Trophoblast cell (in vitro differentiated cells and primary cell): Measurements from ENCODE around the gene EEFSEC.

ENCODE experiments used
- DNase-seq, 2 donors: peaks; one replicate each; pipeline ENCODE4 v3.0.0-alpha.2; 2016
- H2AFZ ChIP-seq: 2 replicates; pipeline ENCODE4 v1.6.1; 2013; ENCODE audit warnings: low read length, moderate library complexity, mild to moderate bottlenecking; ENCODE audit not compliant: insufficient read depth, poor library complexity
- H2AK5ac ChIP-seq: 2 replicates; pipeline ENCODE4 v1.6.1; 2013; ENCODE audit warnings: mild to moderate bottlenecking, low read length
- H2BK120ac ChIP-seq: 2 replicates; pipeline ENCODE4 v1.6.1; 2013; ENCODE audit warnings: low read length, mild to moderate bottlenecking, moderate library complexity; ENCODE audit not compliant: insufficient read depth, poor library complexity
- H2BK12ac ChIP-seq: 2 replicates; pipeline ENCODE4 v1.6.1; 2013; ENCODE audit warnings: mild to moderate bottlenecking, low read length, moderate library complexity
- H2BK5ac ChIP-seq: 2 replicates; pipeline ENCODE4 v1.6.1; 2013; ENCODE audit warnings: low read length, low read depth, moderate library complexity, mild to moderate bottlenecking; ENCODE audit not compliant: poor library complexity
- H3K14ac ChIP-seq: 2 replicates; pipeline ENCODE4 v1.6.1; 2013; ENCODE audit warnings: mild to moderate bottlenecking, low read length
- H3K18ac ChIP-seq: 2 replicates; pipeline ENCODE4 v1.6.1; 2013; ENCODE audit warnings: mild to moderate bottlenecking, low read length
- H3K23ac ChIP-seq: 2 replicates; pipeline ENCODE4 v1.6.1; 2013; ENCODE audit warnings: low read length
- H3K27ac ChIP-seq: 2 replicates; pipeline ENCODE4 v1.5.1; 2013; ENCODE audit warnings: low read depth, mild to moderate bottlenecking, inconsistent platforms, low read length, moderate library complexity
- H3K27me3 ChIP-seq: 2 replicates; pipeline ENCODE4 v1.6.1; 2013; ENCODE audit warnings: inconsistent platforms, mild to moderate bottlenecking, low read length, moderate library complexity; ENCODE audit not compliant: insufficient read depth
- H3K36me3 ChIP-seq, 2 experiments: 1 replicate in 1 of 2; 2 replicates in 1 of 2; pipeline ENCODE4 v1.6.1; 2013; ENCODE audit warnings: low read length in 2 of 2, mild to moderate bottlenecking in 2 of 2, moderate library complexity in 1 of 2; ENCODE audit not compliant: insufficient read depth in 2 of 2, control insufficient read depth in 1 of 2
- H3K4ac ChIP-seq: 2 replicates; pipeline ENCODE4 v1.6.1; 2013; ENCODE audit warnings: low read depth, mild to moderate bottlenecking, low read length, moderate library complexity
- H3K4me1 ChIP-seq, 2 experiments: 1 replicate in 1 of 2; 2 replicates in 1 of 2; pipeline ENCODE4 v1.6.1; 2013; ENCODE audit warnings: low read length in 2 of 2, mild to moderate bottlenecking in 2 of 2, moderate library complexity in 1 of 2; ENCODE audit not compliant: insufficient read depth in 2 of 2, control insufficient read depth in 1 of 2
- H3K4me2 ChIP-seq: 2 replicates; pipeline ENCODE4 v1.6.1; 2013; ENCODE audit warnings: inconsistent platforms, mild to moderate bottlenecking, low read length, moderate library complexity
- H3K4me3 ChIP-seq: 2 replicates; pipeline ENCODE4 v1.5.1; 2013; ENCODE audit warnings: mild to moderate bottlenecking, low read depth, low read length, inconsistent platforms
- H3K79me1 ChIP-seq: one replicate; pipeline ENCODE4 v1.6.1; 2013; ENCODE audit warnings: low read length
- H3K79me2 ChIP-seq: 2 replicates; pipeline ENCODE4 v1.6.1; 2013; ENCODE audit warnings: low read length, mild to moderate bottlenecking; ENCODE audit not compliant: control insufficient read depth, insufficient read depth, poor library complexity
- H3K9ac ChIP-seq: 2 replicates; pipeline ENCODE4 v1.6.1; 2013; ENCODE audit warnings: mild to moderate bottlenecking, low read length
- H3K9me3 ChIP-seq: 2 replicates; pipeline ENCODE4 v1.6.1; 2013; ENCODE audit warnings: low read depth, mild to moderate bottlenecking, control low read depth, inconsistent platforms, low read length; ENCODE audit not compliant: insufficient read depth
- H4K12ac ChIP-seq: 2 replicates; pipeline ENCODE4 v1.6.1; 2013; ENCODE audit warnings: low read depth, mild to moderate bottlenecking, low read length, moderate library complexity
- H4K8ac ChIP-seq: 2 replicates; pipeline ENCODE4 v1.6.1; 2013; ENCODE audit warnings: low read depth, mild to moderate bottlenecking, low read length, moderate library complexity
- H4K91ac ChIP-seq: one replicate; pipeline ENCODE4 v1.6.1; 2013; ENCODE audit warnings: low read depth, mild to moderate bottlenecking, low read length, moderate library complexity
- WGBS: extraction: QIAGEN DNeasy Blood & Tissue Kit; methylation state at CpG from one replicate; pipeline ENCODE4 v1.1.7; 2013; ENCODE audit warnings: missing lambda C conversion rate; ENCODE audit not compliant: insufficient read length, insufficient coverage; ENCODE audit errors: extremely low coverage; 5-methylcytosine and 5-hydroxymethylcytosine counted together

Gene EEFSEC

DNA sequence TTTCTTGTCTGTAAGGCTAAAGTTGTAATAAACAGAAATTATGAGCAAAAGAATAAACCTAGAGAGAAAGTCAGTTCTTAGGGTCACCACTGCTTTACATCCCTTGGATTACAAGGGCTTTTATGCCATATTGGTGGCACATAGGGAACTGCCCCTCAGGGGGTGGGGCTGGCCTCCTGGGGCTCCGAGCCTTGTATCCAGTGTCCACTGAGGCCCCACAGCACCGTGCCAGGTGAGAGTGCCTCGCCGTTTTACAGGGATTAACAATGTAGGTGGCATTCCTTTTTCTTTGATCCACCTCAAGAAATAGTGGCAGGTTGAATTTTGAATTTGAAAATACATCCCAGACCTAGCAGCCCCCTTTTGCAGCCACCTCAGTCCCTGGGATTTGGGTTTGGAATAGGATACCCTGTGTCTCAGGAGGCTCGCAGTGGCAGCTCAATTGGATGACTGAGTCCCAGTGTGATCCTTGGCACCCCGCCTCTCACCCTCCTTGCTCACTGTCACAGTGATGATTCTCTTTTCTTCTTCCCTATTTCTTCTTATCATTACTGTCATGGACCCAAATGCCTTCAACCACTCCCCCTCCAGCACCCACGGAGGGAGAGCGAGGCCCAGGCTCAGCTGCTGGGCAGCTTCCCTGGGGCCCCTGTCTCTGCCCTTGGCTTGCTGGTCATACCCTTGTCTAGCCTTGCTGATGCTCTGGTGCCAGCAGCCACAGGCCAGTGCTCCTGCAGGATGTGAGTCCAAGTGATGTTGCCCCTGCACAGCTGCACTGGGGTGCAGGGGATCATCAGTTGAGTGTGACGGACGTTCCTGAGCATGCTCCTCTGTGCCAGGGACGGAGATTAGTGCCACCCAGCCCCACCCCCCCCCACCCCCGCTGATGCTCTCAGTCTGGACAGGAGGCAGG lies 175.5 kb downstream of the EEFSEC start:
- Histone ChIP-seq H3K79me1 (no peaks in the 10 kb centered on the region), H2BK12ac (no peak overlapping the region), H2AFZ (no peak overlapping the region), H3K23ac (no peak overlapping the region), H3K79me2 (no peaks in the 10 kb centered on the region), H2AK5ac (no peak overlapping the region), H3K9me3 (peaks cover 3% of the 10 kb centered on the region), H3K27ac (no peak overlapping the region), H4K12ac (no peak overlapping the region), H3K4me2 (no peak overlapping the region), H3K36me3 (no peaks in the 10 kb centered on the region), H4K91ac (no peak overlapping the region), H2BK120ac (no peak overlapping the region), H3K18ac (no peak overlapping the region), H3K27me3 (no peaks in the 10 kb centered on the region), H3K4ac (no peak overlapping the region), H3K4me1 (peaks cover under 1% of the 10 kb centered on the region in 2 experiments), H3K14ac (no peak overlapping the region), H2BK5ac (no peak overlapping the region), H3K4me3 (no peak overlapping the region), H3K9ac (no peak overlapping the region), H4K8ac (no peak overlapping the region)
- no CpG with 5 or more reads among the region's 12 CpGs for WGBS
- no peak for DNase-seq

DNA sequence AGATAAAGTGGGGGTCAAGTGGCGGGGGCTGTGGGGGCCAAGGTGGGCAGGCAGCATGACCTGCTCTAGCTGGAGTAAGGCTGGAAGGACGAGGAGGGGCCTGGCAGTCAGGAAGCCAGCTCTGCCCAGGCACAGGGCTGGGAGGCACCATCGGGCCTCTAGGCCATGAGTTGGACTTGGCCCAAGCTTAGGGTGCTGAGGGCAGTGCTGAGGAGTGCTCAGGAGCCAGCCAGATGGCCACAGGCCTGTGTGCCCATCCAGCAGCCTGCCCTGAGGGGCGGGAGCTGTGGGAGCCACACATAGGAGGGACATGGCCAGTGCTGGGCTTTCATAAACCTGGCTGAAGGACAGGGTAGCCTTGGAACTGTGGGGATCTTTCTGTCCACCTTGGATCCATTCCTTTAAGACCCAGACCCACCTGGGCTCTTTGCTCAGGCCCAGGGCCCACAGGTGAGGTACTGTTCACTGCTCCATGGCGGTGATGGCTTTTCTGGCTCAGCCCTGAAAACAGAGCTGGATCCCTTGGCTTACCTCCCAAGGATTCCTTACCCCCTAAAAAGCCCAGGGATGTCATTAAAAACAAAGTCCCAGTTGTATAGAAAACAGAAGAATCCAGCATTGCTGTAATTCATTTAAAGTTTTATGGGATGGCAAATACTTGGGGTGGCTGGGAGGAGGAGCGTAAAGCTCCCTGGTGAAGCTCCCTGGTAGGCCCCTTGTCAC lies 176.4 kb downstream of the EEFSEC start:
- Histone ChIP-seq H3K9me3 (peaks cover 2% of the 10 kb centered on the region), H2AK5ac (no peak overlapping the region)
- WGBS = no CpG with 5 or more reads among the region's 6 CpGs

DNA sequence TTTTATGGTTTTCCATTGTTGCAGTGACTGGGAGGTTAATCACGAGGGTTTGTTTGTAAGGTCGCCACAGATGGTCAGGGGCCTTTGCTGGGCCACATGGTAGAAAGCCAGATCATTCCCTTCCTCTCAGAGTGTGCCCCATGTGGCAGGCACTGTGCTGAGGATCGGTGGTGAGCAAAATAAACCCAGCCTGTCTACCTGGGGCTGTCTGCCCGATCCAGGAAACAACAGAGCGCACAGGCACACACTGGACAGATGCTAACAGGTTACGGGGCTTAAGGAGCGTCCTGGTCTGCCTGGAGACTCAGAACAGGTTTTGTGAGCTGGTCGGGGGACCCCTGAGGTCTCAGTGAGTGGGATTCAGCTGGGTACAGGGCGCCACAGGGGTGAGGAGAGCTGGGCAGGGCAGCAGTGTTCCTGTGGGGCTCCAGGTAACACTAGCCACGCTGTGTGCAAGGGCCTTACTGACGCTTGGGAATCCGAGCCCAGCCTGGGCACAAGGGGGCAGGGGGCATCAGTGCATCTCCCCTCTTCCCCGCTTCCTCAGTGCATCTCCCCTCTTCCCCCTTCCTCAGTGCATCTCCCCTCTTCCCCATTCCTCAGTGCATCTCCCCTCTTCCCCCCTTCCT lies 177.0 kb downstream of the EEFSEC start:
- no peak overlapping the region for H4K8ac ChIP-seq
- H4K91ac ChIP-seq = peak overlapping the region; percentile 25
- H3K4me2 ChIP-seq = no peak overlapping the region
- H3K9me3 ChIP-seq = peaks cover 2% of the 10 kb centered on the region
- no peak overlapping the region for H3K4ac ChIP-seq
- H3K27ac ChIP-seq = no peak overlapping the region
- H3K36me3 ChIP-seq = no peaks in the 10 kb centered on the region
- no peak overlapping the region for H3K9ac ChIP-seq
- WGBS = no CpG with 5 or more reads among the region's 13 CpGs
- no peaks in the 10 kb centered on the region for H3K27me3 ChIP-seq
- H4K12ac ChIP-seq = no peak overlapping the region
- no peak overlapping the region for H2BK120ac ChIP-seq
- H2AK5ac ChIP-seq = no peak overlapping the region
- H3K79me1 ChIP-seq = peaks cover 5% of the 10 kb centered on the region
- H2BK12ac ChIP-seq = no peak overlapping the region
- H3K18ac ChIP-seq = no peak overlapping the region
- no peak overlapping the region for H2AFZ ChIP-seq
- H3K4me1 ChIP-seq = peaks cover 7 to 8% of the 10 kb centered on the region in 2 experiments
- no peak overlapping the region for H3K14ac ChIP-seq
- H3K79me2 ChIP-seq = peaks cover 2% of the 10 kb centered on the region
- no peak overlapping the region for H2BK5ac ChIP-seq
- no peak for DNase-seq
- no peak overlapping the region for H3K23ac ChIP-seq
- H3K4me3 ChIP-seq = peak overlapping the region; percentile 43

More for the DNA sequence above, 176.4 kb downstream of the EEFSEC start:
- Histone ChIP-seq H3K23ac (no peak overlapping the region), H3K18ac (no peak overlapping the region), H2AFZ (no peak overlapping the region), H3K36me3 (no peaks in the 10 kb centered on the region), H2BK5ac (no peak overlapping the region), H4K8ac (no peak overlapping the region), H3K14ac (no peak overlapping the region), H4K91ac (no peak overlapping the region), H3K9ac (no peak overlapping the region), H2BK120ac (no peak overlapping the region), H3K27ac (no peak overlapping the region), H4K12ac (no peak overlapping the region), H3K4ac (no peak overlapping the region), H3K4me1 (peaks cover under 1 to 1% of the 10 kb centered on the region in 2 experiments), H3K27me3 (no peaks in the 10 kb centered on the region), H3K4me2 (no peak overlapping the region), H3K79me2 (no peaks in the 10 kb centered on the region), H3K4me3 (no peak overlapping the region), H3K79me1 (no peaks in the 10 kb centered on the region), H2BK12ac (no peak overlapping the region)
- no peak for DNase-seq

- Histone ChIP-seq H4K91ac (peak overlapping the region; percentile 71), H3K4me2 (no peak overlapping the region), H3K27ac (no peak overlapping the region), H2BK5ac (no peak overlapping the region), H3K79me1 (peaks cover 15% of the 10 kb centered on the region), H3K4me1 (peaks cover 21 to 30% of the 10 kb centered on the region in 2 experiments), H2AK5ac (peak overlapping the region; percentile 47), H3K9me3 (no peaks in the 10 kb centered on the region), H3K23ac (no peak overlapping the region), H3K4me3 (no peak overlapping the region), H3K18ac (peak overlapping the region; percentile 62), H4K12ac (no peak overlapping the region), H3K9ac (no peak overlapping the region), H2BK120ac (no peak overlapping the region), H3K36me3 (no peaks in the 10 kb centered on the region), H3K4ac (peak overlapping the region; percentile 30), H3K14ac (no peak overlapping the region), H2BK12ac (peak overlapping the region; percentile 75), H3K27me3 (no peaks in the 10 kb centered on the region), H2AFZ (no peak overlapping the region), H3K79me2 (peaks cover 4% of the 10 kb centered on the region), H4K8ac (no peak overlapping the region)
- DNase-seq = no peak
- WGBS = no CpG with 5 or more reads among the region's 8 CpGs
Observed at GRCh38 chr3:128334086-128334645, 180.9 kb downstream of the EEFSEC start.
